Suprapubic skin (tissue), 4 donors: ENCODE results near the gene MVK.

Source experiments
- EP300 ChIP-seq: sonication (generic); formaldehyde crosslinking; IDR thresholded peaks from one replicate; pipeline ENCODE4 v1.6.1; 2017; ENCODE audit warnings: antibody characterized with exemption
- POLR2AphosphoS5 ChIP-seq, 3 donors: sonication (generic); formaldehyde crosslinking; IDR thresholded peaks; one replicate each; pipeline ENCODE4 v1.6.1; 2017; ENCODE audit warnings: antibody characterized with exemption in 3 of 3
- TF ChIP-seq, protein P1 (sequence below), 2 donors: fragments of 200-600 bp in 1 of 2; fragments of 450-650 bp in 1 of 2; sonication (generic) in 1 of 2; IDR thresholded peaks; one replicate each; pipeline ENCODE4 v1.5.1; 2016 to 2019; ENCODE audit warnings: antibody characterized with exemption in 2 of 2, mild to moderate bottlenecking in 1 of 2, moderate library complexity in 1 of 2

DNA sequence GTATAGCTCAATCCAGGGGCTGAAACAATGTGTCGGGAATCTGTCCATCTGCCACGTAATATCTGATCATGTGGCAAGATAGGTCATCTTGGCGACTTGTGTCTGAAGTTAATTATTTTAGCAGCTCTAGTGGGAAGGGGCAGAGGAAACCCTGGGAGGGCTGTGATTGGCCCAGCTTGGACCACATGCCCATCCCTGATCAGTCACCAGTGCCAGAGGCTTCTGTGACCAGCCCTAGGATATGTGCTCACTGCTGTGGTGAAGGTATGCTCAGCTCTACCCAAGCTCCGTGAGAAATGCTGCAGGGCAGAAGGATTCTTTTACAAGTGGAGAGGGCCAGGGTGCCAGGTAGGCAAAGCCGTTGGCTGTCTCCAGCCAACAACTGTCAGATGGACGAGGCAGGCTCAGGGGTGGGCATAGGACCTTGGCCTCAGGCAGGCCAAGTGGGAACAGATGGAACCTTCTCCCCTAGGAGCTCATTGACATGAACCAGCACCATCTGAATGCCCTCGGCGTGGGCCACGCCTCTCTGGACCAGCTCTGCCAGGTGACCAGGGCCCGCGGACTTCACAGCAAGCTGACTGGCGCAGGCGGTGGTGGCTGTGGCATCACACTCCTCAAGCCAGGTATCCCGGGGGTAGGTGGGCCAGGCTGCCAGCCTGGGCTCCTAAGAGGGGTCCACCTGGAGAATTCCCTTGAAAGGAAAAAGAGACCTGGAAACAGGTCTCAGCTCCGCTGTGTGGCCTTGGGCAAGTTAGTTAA lies 21.1 kb downstream of the MVK start:
- TF ChIP-seq, protein P1, sequence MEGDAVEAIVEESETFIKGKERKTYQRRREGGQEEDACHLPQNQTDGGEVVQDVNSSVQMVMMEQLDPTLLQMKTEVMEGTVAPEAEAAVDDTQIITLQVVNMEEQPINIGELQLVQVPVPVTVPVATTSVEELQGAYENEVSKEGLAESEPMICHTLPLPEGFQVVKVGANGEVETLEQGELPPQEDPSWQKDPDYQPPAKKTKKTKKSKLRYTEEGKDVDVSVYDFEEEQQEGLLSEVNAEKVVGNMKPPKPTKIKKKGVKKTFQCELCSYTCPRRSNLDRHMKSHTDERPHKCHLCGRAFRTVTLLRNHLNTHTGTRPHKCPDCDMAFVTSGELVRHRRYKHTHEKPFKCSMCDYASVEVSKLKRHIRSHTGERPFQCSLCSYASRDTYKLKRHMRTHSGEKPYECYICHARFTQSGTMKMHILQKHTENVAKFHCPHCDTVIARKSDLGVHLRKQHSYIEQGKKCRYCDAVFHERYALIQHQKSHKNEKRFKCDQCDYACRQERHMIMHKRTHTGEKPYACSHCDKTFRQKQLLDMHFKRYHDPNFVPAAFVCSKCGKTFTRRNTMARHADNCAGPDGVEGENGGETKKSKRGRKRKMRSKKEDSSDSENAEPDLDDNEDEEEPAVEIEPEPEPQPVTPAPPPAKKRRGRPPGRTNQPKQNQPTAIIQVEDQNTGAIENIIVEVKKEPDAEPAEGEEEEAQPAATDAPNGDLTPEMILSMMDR (IDR thresholded peaks at IDR 0.05) = no peak
- no peak for TF ChIP-seq EP300
- no peak for TF ChIP-seq POLR2AphosphoS5 (IDR thresholded peaks at IDR 0.05)
